NCI-H82 treated with DMSO at 0.1 percent for 48 hours (cell line): Measurements from ENCODE around the gene L3HYPDH.

Experiments used
- DNase-seq: peaks from one replicate; lab custom pipeline; 2025; ENCODE audit not compliant: unreplicated experiment; lab: John Stamatoyannopoulos, UW

The L3HYPDH gene

DNA sequence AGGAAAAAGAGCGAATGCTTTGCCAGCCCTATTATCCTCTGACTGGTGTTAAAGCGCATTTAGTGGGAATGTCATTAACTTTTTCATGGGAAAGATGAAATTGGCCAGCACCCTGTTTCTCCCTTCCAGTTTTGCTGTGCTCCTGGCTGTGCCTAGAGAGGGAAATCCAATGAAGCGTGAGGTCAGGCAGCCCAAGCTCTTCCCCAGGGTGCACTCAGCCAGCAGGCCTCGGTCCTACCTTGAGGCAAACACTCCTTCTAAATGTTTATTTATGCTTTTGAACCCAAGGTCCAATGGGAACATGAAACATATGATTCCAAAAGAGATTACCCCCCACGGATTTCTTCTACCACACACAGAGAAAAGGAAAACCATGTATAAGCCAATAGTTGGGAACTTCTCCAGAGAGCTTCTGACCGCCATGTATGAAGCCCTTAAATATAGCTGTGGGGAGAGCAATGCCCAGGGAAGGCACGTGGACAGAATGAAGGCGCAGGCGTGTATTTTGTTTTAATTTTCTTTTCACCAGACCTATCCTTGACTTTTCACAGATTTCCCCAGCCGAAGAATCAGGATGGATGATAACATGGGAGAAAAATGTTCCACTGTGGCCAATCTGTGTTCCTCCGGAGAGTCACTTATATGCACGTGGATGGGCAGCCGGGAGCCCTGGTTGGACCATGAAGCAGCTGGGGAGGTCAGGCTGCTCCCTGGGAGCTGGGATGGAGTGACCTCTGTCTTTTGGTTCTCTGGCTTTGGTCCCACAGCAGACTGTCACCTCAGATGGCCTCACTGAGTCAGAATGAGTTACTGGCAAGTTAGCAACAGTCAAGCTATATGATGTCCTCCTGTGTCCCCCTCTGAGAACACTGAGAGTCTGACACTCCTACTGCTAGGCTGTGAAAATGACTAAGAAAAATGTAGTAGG is 56.3 kb downstream of the L3HYPDH start:
- DNase-seq = no peak

DNA sequence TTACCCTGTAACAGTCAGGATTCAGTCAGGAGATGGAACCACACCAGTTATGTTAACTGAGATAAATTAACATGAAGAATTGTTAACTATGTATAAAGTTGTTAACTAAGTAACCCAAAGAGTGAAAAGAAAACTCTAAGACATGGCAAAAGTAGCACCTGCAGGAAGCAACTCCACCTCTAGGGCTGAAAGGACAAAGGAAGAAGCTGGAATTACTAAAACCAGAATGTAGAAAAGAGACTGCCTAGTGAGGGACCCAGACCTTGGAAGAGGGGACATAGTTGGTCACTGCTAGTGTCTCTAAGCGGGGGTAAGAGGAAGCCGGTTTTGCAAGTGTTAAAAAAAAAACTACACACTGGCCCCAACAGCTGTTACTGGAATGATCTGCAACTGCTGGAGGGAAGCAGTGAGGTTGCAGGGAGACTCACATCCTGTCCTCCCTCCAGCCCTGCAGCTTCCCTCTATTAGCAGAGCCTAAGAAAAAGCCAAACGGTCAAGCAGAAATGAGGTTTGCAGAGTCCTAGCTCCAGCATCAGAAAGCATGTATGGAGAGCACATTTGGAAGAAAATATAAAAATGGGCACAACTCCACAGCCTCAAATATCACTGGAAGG is 58.8 kb downstream of the L3HYPDH start:
- no peak for DNase-seq

DNA sequence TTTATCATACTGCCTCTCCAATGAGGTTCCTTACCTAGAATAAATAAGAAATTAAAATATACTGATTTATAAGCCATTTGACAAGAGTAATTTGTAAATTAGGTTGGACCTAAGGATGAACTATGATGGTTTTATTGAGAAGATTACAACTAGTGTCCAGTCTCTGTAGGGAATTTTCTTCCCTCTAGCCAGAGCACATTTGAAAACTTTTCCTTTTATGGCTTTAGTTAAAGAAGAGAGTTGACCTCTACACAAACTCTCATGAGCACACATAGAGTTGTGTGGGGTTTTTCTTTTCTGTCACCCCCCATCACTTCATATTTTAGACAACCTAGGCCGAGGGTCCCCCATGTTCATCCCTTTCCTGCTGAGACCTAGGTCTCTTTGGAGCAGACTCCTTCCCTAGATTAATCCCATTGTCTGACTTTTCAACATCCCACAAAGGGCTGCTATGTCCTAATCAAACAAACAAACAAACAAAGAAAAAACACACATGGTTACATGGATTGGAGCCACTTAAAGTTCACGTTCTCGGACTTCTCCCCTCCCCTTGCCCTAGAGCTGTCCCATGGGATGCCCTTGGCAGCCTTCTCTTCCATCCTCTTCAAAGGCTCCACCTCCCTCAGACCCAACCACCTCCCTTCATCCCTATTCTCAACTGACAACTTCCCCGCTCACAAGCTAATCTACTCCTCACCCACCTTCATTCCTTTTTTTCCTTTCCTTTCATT is 59.7 kb downstream of the L3HYPDH start:
- no peak for DNase-seq
